ENCODE data around the gene LRRC8E. TPM values are rescaled to one million over a fixed set of nuclear protein-coding genes. Genes with fewer than 3 reads are reported as not detected.

The LRRC8E gene
- polyA plus RNA-seq, 1 experiment, result 8.6 TPM

GRCh38 chr19:7846155-7846646, 42.1 kb upstream of the LRRC8E start:
- no peak for TF ChIP-seq CTCF (IDR thresholded peaks at IDR 0.05; ENCODE audit: insufficient read depth, low read depth, low read length)
- POLR2A ChIA-PET, result no interaction called here
- DNase-seq (ENCODE audit: low read depth), result no peak
- H3K4me3 ChIP-seq (ENCODE audit: low read depth, low read length), result no peak overlapping the region
- no peaks in the 10 kb centered on the region for H3K36me3 ChIP-seq (ENCODE audit: control insufficient read depth, insufficient read depth, low read length)
- H3K27me3 ChIP-seq (ENCODE audit: control insufficient read depth, insufficient read depth, low read length), result no peaks in the 10 kb centered on the region
- CTCF ChIA-PET, result interaction anchor here (1.6 kb wide), 1 partner anchor 12 kb away, joined by 6 read pairs; no protein-coding TSS in a partner anchor

- Histone ChIP-seq H3K27me3 (ENCODE audit: control insufficient read depth, insufficient read depth, low read length) (no peaks in the 10 kb centered on the region), H3K36me3 (ENCODE audit: control insufficient read depth, insufficient read depth, low read length) (no peaks in the 10 kb centered on the region), H3K4me3 (ENCODE audit: low read depth, low read length) (no peak overlapping the region)
- ChIA-PET POLR2A (no interaction called here), CTCF (no interaction called here)
- no peak for TF ChIP-seq CTCF (IDR thresholded peaks at IDR 0.05; ENCODE audit: insufficient read depth, low read depth, low read length)
- no peak for DNase-seq (ENCODE audit: low read depth)
Measured at GRCh38 chr19:7847664-7848063, 40.6 kb upstream of the LRRC8E start.

- H3K27me3 ChIP-seq (ENCODE audit: control insufficient read depth, insufficient read depth, low read length), result no peaks in the 10 kb centered on the region
- TF ChIP-seq CTCF (IDR thresholded peaks at IDR 0.05; ENCODE audit: insufficient read depth, low read depth, low read length), result no peak
- no peaks in the 10 kb centered on the region for H3K36me3 ChIP-seq (ENCODE audit: control insufficient read depth, insufficient read depth, low read length)
- no peak for DNase-seq (ENCODE audit: low read depth)
- CTCF ChIA-PET, result interaction anchor here (0.7 to 1.3 kb wide), 3 partner anchors 13 to 50 kb away, joined by 3 to 8 read pairs (median 4); no protein-coding TSS in a partner anchor
- POLR2A ChIA-PET, result no interaction called here
- H3K4me3 ChIP-seq (ENCODE audit: low read depth, low read length), result no peak overlapping the region
Measured at GRCh38 chr19:7848779-7849457, 39.4 kb upstream of the LRRC8E start.

GRCh38 chr19:7849631-7849999, 38.7 kb upstream of the LRRC8E start:
- Histone ChIP-seq H3K36me3 (ENCODE audit: control insufficient read depth, insufficient read depth, low read length) (no peaks in the 10 kb centered on the region), H3K27me3 (ENCODE audit: control insufficient read depth, insufficient read depth, low read length) (no peaks in the 10 kb centered on the region), H3K4me3 (ENCODE audit: low read depth, low read length) (no peak overlapping the region)
- CTCF ChIA-PET, result interaction anchor here (0.6 kb wide), 1 partner anchor 369 kb away, joined by 3 read pairs; no protein-coding TSS in a partner anchor
- TF ChIP-seq CTCF (IDR thresholded peaks at IDR 0.05; ENCODE audit: insufficient read depth, low read depth, low read length), result no peak
- DNase-seq (ENCODE audit: low read depth), result no peak
- POLR2A ChIA-PET, result no interaction called here

- DNase-seq (ENCODE audit: low read depth), result no peak
- CTCF ChIA-PET, result interaction anchor here (0.6 to 1.8 kb wide), 3 partner anchors 10 to 370 kb away, joined by 3 to 7 read pairs (median 3); no protein-coding TSS in a partner anchor
- no peaks in the 10 kb centered on the region for H3K36me3 ChIP-seq (ENCODE audit: control insufficient read depth, insufficient read depth, low read length)
- POLR2A ChIA-PET, result no interaction called here
- no peak overlapping the region for H3K4me3 ChIP-seq (ENCODE audit: low read depth, low read length)
- no peak for TF ChIP-seq CTCF (IDR thresholded peaks at IDR 0.05; ENCODE audit: insufficient read depth, low read depth, low read length)
- no peaks in the 10 kb centered on the region for H3K27me3 ChIP-seq (ENCODE audit: control insufficient read depth, insufficient read depth, low read length)
Measured at GRCh38 chr19:7850000-7850813, 38.1 kb upstream of the LRRC8E start.

All from BJ (cell line).